Caco-2 (cell line): ENCODE measurements around the gene TUFM. TPM values are rescaled to one million over a fixed set of nuclear protein-coding genes. Genes with fewer than 3 reads are reported as not detected.

Experiments
- BruUV-seq: library from RNA; stranded (reverse); fragments of 400-500 nt; replicated peaks from 2 replicates; lab custom pipeline; 2021; lab: Mats Ljungman, UMichigan
- CTCF ChIA-PET: fragments of 300-600 bp; sonication (Branson Sonifier 250); formaldehyde crosslinking; loops from one replicate; lab custom pipeline; 2022; ENCODE audit warnings: antibody characterized with exemption; lab: Charles Lee
- POLR2A ChIA-PET: fragments of 300-600 bp; sonication (Branson Sonifier 250); formaldehyde crosslinking; loops from one replicate; lab custom pipeline; 2022; ENCODE audit warnings: antibody characterized with exemption; lab: Charles Lee
- DNase-seq, 2 experiments: peaks; one replicate each; pipeline versions ENCODE4 v3.0.0 to v3.0.0-alpha.2; 2020 to 2022
- H3K27me3 ChIP-seq: replicated peaks from 2 replicates; pipeline ENCODE4 v1.6.0; 2011; ENCODE audit warnings: low read length; ENCODE audit not compliant: control insufficient read depth, insufficient read depth
- H3K36me3 ChIP-seq: 2 replicates; pipeline ENCODE4 v1.5.1; 2011; ENCODE audit warnings: low read length; ENCODE audit not compliant: control insufficient read depth, insufficient read depth
- H3K4me1 ChIP-seq: fragments of 250-450 bp; sonication (Bioruptor Pico); 2 replicates; pipeline ENCODE4 v1.5.1; 2020; ENCODE audit warnings: mild to moderate bottlenecking
- H3K4me3 ChIP-seq: 2 replicates; pipeline ENCODE4 v1.5.1; 2011; ENCODE audit warnings: low read depth, mild to moderate bottlenecking, control low read depth, low read length
- H3K9me3 ChIP-seq: fragments of 250-450 bp; sonication (Bioruptor Pico); 2 replicates; pipeline ENCODE4 v1.5.1; 2020; ENCODE audit warnings: mild to moderate bottlenecking, moderate library complexity
- H3K27ac Mint-ChIP-seq: one replicate; pipeline ENCODE4 v1.8.0; 2022; ENCODE audit warnings: mixed read lengths; ENCODE audit not compliant: unreplicated experiment
- H3K27me3 Mint-ChIP-seq: one replicate; pipeline ENCODE4 v1.8.0; 2022; ENCODE audit warnings: mixed read lengths; ENCODE audit not compliant: insufficient read depth, unreplicated experiment
- H3K36me3 Mint-ChIP-seq: one replicate; pipeline ENCODE4 v1.8.0; 2022; ENCODE audit warnings: mild to moderate bottlenecking, mixed read lengths; ENCODE audit not compliant: insufficient read depth, unreplicated experiment
- H3K4me1 Mint-ChIP-seq: one replicate; pipeline ENCODE4 v1.8.0; 2022; ENCODE audit warnings: low read depth, mixed read lengths; ENCODE audit not compliant: unreplicated experiment
- H3K4me3 Mint-ChIP-seq: one replicate; pipeline ENCODE4 v1.8.0; 2022; ENCODE audit warnings: mild to moderate bottlenecking, moderate library complexity, mixed read lengths; ENCODE audit not compliant: unreplicated experiment
- H3K9me3 Mint-ChIP-seq: one replicate; pipeline ENCODE4 v1.8.0; 2022; ENCODE audit warnings: mixed read lengths; ENCODE audit not compliant: unreplicated experiment
- intact Hi-C: fragments of 100-400 bp; cut with micrococcal nuclease; formaldehyde crosslinking; loops from one replicate; pipeline ENCODE4 v1.10.0; 2022; ENCODE audit not compliant: unreplicated experiment
- total RNA-seq: library from RNA; stranded (reverse); gene quantifications from 2 replicates; pipeline ENCODE4 v1.2.3, GENCODE V29; 2022
- TF ChIP-seq, protein P1 (sequence below), 2 experiments: fragments of 200-600 bp in 1 of 2; IDR thresholded peaks; 1 replicate in 1 of 2; 2 replicates in 1 of 2; pipeline versions ENCODE4 v1.5.1 to v1.8.0; 2011 to 2022; ENCODE audit warnings: antibody characterized with exemption in 1 of 2, control low read depth in 1 of 2, inconsistent platforms in 1 of 2, low read depth in 1 of 2, low read length in 1 of 2, mild to moderate bottlenecking in 1 of 2, moderate library complexity in 1 of 2; ENCODE audit not compliant: insufficient read depth in 1 of 2, severe bottlenecking in 1 of 2, unreplicated experiment in 1 of 2

Gene TUFM
- total RNA-seq, 1 experiment from 2014 or later: 207 TPM

GRCh38 chr16:28874406-28874805 is 28.3 kb upstream of the TUFM start:
- DNase-seq: no peak
- no peaks in the 10 kb centered on the region for H3K4me1 Mint-ChIP-seq
- Histone ChIP-seq H3K36me3 (peaks cover 1% of the 10 kb centered on the region; the same call in 1 of the 2 replicates), H3K9me3 (no peaks in the 10 kb centered on the region), H3K4me1 (peaks cover 5% of the 10 kb centered on the region; the same call in 1 of the 2 replicates), H3K4me3 (no peak overlapping the region), H3K27me3 (no peaks in the 10 kb centered on the region)
- POLR2A ChIA-PET: no interaction called here
- BruUV-seq: no TSS peak
- H3K27me3 Mint-ChIP-seq: no peaks in the 10 kb centered on the region
- no peaks in the 10 kb centered on the region for H3K9me3 Mint-ChIP-seq
- H3K27ac Mint-ChIP-seq: no peak overlapping the region
- TF ChIP-seq, protein P1, sequence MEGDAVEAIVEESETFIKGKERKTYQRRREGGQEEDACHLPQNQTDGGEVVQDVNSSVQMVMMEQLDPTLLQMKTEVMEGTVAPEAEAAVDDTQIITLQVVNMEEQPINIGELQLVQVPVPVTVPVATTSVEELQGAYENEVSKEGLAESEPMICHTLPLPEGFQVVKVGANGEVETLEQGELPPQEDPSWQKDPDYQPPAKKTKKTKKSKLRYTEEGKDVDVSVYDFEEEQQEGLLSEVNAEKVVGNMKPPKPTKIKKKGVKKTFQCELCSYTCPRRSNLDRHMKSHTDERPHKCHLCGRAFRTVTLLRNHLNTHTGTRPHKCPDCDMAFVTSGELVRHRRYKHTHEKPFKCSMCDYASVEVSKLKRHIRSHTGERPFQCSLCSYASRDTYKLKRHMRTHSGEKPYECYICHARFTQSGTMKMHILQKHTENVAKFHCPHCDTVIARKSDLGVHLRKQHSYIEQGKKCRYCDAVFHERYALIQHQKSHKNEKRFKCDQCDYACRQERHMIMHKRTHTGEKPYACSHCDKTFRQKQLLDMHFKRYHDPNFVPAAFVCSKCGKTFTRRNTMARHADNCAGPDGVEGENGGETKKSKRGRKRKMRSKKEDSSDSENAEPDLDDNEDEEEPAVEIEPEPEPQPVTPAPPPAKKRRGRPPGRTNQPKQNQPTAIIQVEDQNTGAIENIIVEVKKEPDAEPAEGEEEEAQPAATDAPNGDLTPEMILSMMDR (IDR thresholded peaks at IDR 0.05; ENCODE audit: insufficient read depth in 1 of 2, low read depth in 1 of 2, low read length in 1 of 2, severe bottlenecking in 1 of 2, unreplicated experiment in 1 of 2): no peak
- H3K4me3 Mint-ChIP-seq: no peak overlapping the region
- intact Hi-C loops: no loop called here
- peaks cover 59% of the 10 kb centered on the region for H3K36me3 Mint-ChIP-seq
- CTCF ChIA-PET: no interaction called here

- H3K4me1 ChIP-seq: peaks cover 3% of the 10 kb centered on the region; the same call in 1 of the 2 replicates
- TF ChIP-seq, protein P1 (IDR thresholded peaks at IDR 0.05; ENCODE audit: insufficient read depth in 1 of 2, low read depth in 1 of 2, low read length in 1 of 2, severe bottlenecking in 1 of 2, unreplicated experiment in 1 of 2): peak; percentile 58 to 62
- intact Hi-C loops: no loop called here
- peak in 1 of 2 experiments; percentile 56 for DNase-seq
- no peaks in the 10 kb centered on the region for H3K9me3 ChIP-seq
- TSS peak; percentile 28 for BruUV-seq
- H3K9me3 Mint-ChIP-seq: no peaks in the 10 kb centered on the region
- POLR2A ChIA-PET: no interaction called here
- H3K4me1 Mint-ChIP-seq: no peaks in the 10 kb centered on the region
- CTCF ChIA-PET: interaction anchor here (1.0 kb wide), 1 partner anchor 28 kb away, joined by 3 read pairs; the partner anchor contains the start of gene TUFM
- peaks cover 63% of the 10 kb centered on the region for H3K36me3 Mint-ChIP-seq
- H3K4me3 Mint-ChIP-seq: no peak overlapping the region
- H3K36me3 ChIP-seq: peaks cover 1% of the 10 kb centered on the region
- H3K27ac Mint-ChIP-seq: no peak overlapping the region
- H3K27me3 Mint-ChIP-seq: no peaks in the 10 kb centered on the region
- H3K4me3 ChIP-seq: no peak overlapping the region
- no peaks in the 10 kb centered on the region for H3K27me3 ChIP-seq
Observed at GRCh38 chr16:28873543-28874201, 27.5 kb upstream of the TUFM start.

DNA sequence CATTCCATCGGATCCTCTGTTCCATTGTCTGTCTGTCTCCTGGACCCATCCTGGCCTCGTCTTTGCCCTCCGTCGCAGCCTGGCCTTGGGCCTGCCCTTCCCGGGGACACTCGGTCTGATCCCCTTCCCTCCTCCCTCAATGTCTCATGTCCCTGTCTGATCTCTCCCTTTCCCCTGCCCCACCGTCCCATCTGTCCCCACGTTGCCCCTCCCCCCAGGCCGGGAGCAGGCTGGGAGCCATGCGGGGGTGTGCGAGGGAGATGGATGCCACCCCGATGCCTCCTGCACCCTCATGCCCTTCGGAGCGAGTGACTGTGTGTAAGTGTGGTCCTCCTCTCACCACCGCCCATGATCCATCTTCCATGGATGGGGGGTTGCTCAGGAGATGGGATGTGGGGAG is 26.8 kb upstream of the TUFM start:
- Histone ChIP-seq H3K4me1 (no peaks in the 10 kb centered on the region), H3K36me3 (peaks cover 1% of the 10 kb centered on the region), H3K4me3 (no peak overlapping the region), H3K9me3 (no peaks in the 10 kb centered on the region), H3K27me3 (no peaks in the 10 kb centered on the region)
- Mint-ChIP-seq H3K36me3 (peaks cover 62% of the 10 kb centered on the region), H3K4me3 (no peak overlapping the region), H3K27ac (no peak overlapping the region), H3K4me1 (no peaks in the 10 kb centered on the region), H3K27me3 (no peaks in the 10 kb centered on the region), H3K9me3 (no peaks in the 10 kb centered on the region)
- TF ChIP-seq, protein P1 (IDR thresholded peaks at IDR 0.05; ENCODE audit: insufficient read depth in 1 of 2, low read depth in 1 of 2, low read length in 1 of 2, severe bottlenecking in 1 of 2, unreplicated experiment in 1 of 2): no peak
- DNase-seq: no peak
- CTCF ChIA-PET: interaction anchor here (1.0 kb wide), 1 partner anchor 27 kb away, joined by 3 read pairs; the partner anchor contains the start of gene TUFM
- intact Hi-C loops: no loop called here
- no TSS peak for BruUV-seq
- POLR2A ChIA-PET: no interaction called here
